KMS-11 (cell line): ENCODE data around the gene RGS2.

ENCODE experiments used
- H2AFZ ChIP-seq: fragments of 200-600 bp; sonication (generic); 2 replicates; pipeline ENCODE4 v1.6.1; 2016; ENCODE audit warnings: antibody characterized with exemption, mixed run types, low read depth
- H3K27ac ChIP-seq: fragments of 200-600 bp; sonication (generic); 2 replicates; pipeline ENCODE4 v1.6.1; 2016; ENCODE audit warnings: mild to moderate bottlenecking, mixed run types
- H3K27me3 ChIP-seq: fragments of 200-600 bp; sonication (generic); 2 replicates; pipeline ENCODE4 v1.6.1; 2017; ENCODE audit warnings: mild to moderate bottlenecking, low read depth, mixed run types, moderate library complexity; ENCODE audit not compliant: insufficient read depth
- H3K36me3 ChIP-seq: fragments of 200-600 bp; sonication (generic); 2 replicates; pipeline ENCODE4 v1.6.1; 2017; ENCODE audit warnings: mild to moderate bottlenecking, mixed run types; ENCODE audit not compliant: insufficient read depth
- H3K4me1 ChIP-seq: fragments of 200-600 bp; sonication (generic); 2 replicates; pipeline ENCODE4 v1.6.1; 2016; ENCODE audit warnings: mild to moderate bottlenecking, low read depth, mixed run types; ENCODE audit not compliant: poor library complexity, severe bottlenecking
- H3K4me2 ChIP-seq: fragments of 200-600 bp; sonication (generic); 2 replicates; pipeline ENCODE4 v1.7.0; 2016; ENCODE audit warnings: mild to moderate bottlenecking, mixed run types
- H3K4me3 ChIP-seq: fragments of 200-600 bp; sonication (generic); IDR thresholded peaks from 2 replicates; pipeline ENCODE4 v1.6.1; 2017; ENCODE audit warnings: low read depth, low read length, mixed read lengths; ENCODE audit not compliant: insufficient read depth
- H3K79me2 ChIP-seq: fragments of 200-600 bp; sonication (generic); 2 replicates; pipeline ENCODE4 v1.6.1; 2016; ENCODE audit warnings: low read depth, mixed run types; ENCODE audit not compliant: insufficient read depth
- H3K9ac ChIP-seq: fragments of 200-600 bp; sonication (generic); 2 replicates; pipeline ENCODE4 v1.6.1; 2016; ENCODE audit warnings: mild to moderate bottlenecking, mixed run types
- H4K20me1 ChIP-seq: fragments of 200-600 bp; sonication (generic); 2 replicates; pipeline ENCODE4 v1.6.1; 2016; ENCODE audit warnings: mild to moderate bottlenecking, mixed run types; ENCODE audit not compliant: insufficient read depth
- TF ChIP-seq, protein P1 (sequence below): fragments of 200-600 bp; sonication (generic); conservative IDR thresholded peaks from 2 replicates; pipeline ENCODE4 v1.6.1; 2017; ENCODE audit warnings: low read depth, mild to moderate bottlenecking, antibody characterized with exemption, low read length, moderate library complexity, mixed read lengths

The RGS2 gene, protein sequence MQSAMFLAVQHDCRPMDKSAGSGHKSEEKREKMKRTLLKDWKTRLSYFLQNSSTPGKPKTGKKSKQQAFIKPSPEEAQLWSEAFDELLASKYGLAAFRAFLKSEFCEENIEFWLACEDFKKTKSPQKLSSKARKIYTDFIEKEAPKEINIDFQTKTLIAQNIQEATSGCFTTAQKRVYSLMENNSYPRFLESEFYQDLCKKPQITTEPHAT

DNA sequence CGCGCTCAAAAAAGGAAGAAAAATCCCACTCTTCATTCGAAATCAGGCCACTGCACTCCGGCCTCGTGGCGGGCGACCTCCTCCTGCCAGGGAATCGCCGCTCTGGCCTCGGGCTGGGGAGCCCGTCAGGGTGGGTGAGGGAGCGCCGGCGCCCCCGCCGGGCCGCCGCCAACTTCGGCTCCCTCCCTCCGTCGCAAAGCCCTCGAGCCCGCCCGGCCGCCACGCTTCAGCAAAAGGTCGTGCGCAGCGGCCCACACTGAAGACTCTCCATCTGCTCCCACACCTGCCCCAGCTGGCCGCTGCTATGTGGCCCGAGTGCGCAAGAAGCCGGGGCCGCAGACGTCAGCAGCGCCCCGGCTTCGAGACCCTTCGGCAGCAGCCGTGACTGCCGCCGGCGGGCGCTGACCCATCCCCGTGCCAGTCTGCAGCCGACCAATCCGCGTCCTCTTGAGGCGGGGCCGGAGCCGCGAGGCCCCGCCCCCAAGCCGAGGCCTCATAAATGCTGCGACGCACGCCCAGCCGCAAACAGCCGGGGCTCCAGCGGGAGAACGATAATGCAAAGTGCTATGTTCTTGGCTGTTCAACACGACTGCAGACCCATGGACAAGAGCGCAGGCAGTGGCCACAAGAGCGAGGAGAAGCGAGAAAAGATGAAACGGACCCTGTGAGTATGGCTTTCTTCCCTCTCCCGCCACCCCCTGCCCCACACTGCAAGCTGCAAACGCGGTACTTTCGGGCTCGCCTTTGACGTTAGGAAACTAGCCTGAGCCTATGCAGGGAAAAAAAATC, at the start of gene RGS2:
Gene RGS2, plus strand, starts transcription at position 522 of the 789 bp plus-strand sequence. Its CDS starts 33 bp downstream, at position 555.
- Histone ChIP-seq H3K27ac (peak within 1 kb of the TSS; percentile 87), H3K79me2 (peaks cover 16% of the 10 kb centered on the region), H3K27me3 (no peaks in the 10 kb centered on the region), H3K4me3 (peak within 1 kb of the TSS; percentile 96), H3K4me2 (peak within 1 kb of the TSS; percentile 76), H3K4me1 (peaks cover 73% of the 10 kb centered on the region), H2AFZ (peak within 1 kb of the TSS; percentile 68), H4K20me1 (no peaks in the 10 kb centered on the region), H3K36me3 (no peaks in the 10 kb centered on the region; the same call in 1 of the 2 replicates), H3K9ac (peak within 1 kb of the TSS; percentile 87)
- TF ChIP-seq, protein P1, sequence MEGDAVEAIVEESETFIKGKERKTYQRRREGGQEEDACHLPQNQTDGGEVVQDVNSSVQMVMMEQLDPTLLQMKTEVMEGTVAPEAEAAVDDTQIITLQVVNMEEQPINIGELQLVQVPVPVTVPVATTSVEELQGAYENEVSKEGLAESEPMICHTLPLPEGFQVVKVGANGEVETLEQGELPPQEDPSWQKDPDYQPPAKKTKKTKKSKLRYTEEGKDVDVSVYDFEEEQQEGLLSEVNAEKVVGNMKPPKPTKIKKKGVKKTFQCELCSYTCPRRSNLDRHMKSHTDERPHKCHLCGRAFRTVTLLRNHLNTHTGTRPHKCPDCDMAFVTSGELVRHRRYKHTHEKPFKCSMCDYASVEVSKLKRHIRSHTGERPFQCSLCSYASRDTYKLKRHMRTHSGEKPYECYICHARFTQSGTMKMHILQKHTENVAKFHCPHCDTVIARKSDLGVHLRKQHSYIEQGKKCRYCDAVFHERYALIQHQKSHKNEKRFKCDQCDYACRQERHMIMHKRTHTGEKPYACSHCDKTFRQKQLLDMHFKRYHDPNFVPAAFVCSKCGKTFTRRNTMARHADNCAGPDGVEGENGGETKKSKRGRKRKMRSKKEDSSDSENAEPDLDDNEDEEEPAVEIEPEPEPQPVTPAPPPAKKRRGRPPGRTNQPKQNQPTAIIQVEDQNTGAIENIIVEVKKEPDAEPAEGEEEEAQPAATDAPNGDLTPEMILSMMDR = no peak

DNA sequence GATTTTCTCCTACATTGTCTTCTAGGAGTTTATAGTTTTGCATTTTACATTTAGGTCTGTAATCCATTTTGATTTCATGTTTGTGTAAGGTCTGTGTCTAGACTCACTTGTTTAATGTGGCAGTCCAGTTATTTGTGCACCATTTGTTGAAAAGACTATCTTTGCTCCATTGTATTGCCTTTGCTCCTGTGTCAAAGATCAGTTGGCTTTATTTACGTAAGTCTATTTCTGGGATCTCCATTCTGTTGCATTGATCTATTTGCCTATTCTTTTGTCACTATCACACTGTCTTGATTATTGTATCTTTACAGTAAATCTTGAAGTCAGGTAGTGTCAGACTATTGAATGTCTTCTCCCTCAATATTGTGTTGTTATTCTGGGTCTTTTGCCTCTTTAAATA, 49.7 kb upstream of the RGS2 start:
- no peaks in the 10 kb centered on the region for H3K79me2 ChIP-seq
- H3K4me1 ChIP-seq = no peaks in the 10 kb centered on the region
- TF ChIP-seq, protein P1 = no peak
- no peak overlapping the region for H3K4me2 ChIP-seq
- H3K36me3 ChIP-seq = no peaks in the 10 kb centered on the region
- H3K27ac ChIP-seq = no peak overlapping the region
- no peaks in the 10 kb centered on the region for H4K20me1 ChIP-seq
- H2AFZ ChIP-seq = no peak overlapping the region
- no peak overlapping the region for H3K9ac ChIP-seq
- H3K27me3 ChIP-seq = no peaks in the 10 kb centered on the region
- no peak overlapping the region for H3K4me3 ChIP-seq

DNA sequence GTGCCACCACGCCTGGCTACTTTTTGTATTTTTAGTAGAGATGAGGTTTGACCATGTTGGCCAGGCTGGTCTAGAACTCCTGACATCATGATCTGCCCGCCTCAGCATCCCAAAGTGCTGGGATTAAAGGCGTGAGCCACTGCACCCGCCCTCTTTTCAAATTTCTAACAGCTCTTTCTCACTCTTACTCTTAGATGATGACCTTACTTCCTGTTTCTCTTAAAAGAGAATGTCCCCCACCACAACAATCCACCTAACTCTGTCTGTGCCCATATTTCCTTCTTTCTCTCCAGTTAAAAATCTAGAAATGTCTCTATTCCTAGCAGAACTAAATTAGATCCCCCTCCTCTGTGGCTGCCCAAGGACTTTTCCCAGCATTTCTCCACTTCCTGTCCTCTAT, 46.6 kb upstream of the RGS2 start:
- no peaks in the 10 kb centered on the region for H4K20me1 ChIP-seq
- no peak overlapping the region for H3K9ac ChIP-seq
- H3K79me2 ChIP-seq = no peaks in the 10 kb centered on the region
- TF ChIP-seq, protein P1 = no peak
- no peak overlapping the region for H3K27ac ChIP-seq
- H3K4me2 ChIP-seq = no peak overlapping the region
- no peak overlapping the region for H2AFZ ChIP-seq
- no peaks in the 10 kb centered on the region for H3K27me3 ChIP-seq
- H3K36me3 ChIP-seq = no peaks in the 10 kb centered on the region
- no peak overlapping the region for H3K4me3 ChIP-seq
- no peaks in the 10 kb centered on the region for H3K4me1 ChIP-seq

DNA sequence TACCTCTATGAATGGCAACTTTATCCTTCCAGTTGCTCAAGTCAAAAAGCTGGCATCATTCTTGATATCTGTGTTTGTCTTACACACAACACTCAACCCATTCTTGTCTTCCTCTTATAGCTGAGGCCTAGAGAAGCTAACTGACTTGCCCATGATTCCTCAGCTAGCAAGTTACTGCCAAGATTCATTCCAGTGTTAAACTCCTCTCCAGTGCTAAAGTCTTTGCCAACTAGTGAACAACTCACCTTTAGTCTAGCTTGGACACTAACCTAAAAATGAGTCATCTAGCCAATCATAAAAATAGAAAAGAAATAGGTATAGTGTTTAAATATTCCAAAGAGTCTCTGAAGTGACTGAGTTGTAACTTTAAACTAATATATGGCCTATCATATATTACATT, 45.6 kb upstream of the RGS2 start:
- H2AFZ ChIP-seq = no peak overlapping the region
- H3K9ac ChIP-seq = no peak overlapping the region
- H3K4me1 ChIP-seq = no peaks in the 10 kb centered on the region
- no peak overlapping the region for H3K27ac ChIP-seq
- H3K27me3 ChIP-seq = no peaks in the 10 kb centered on the region
- H3K4me3 ChIP-seq = no peak overlapping the region
- no peaks in the 10 kb centered on the region for H3K36me3 ChIP-seq
- H3K4me2 ChIP-seq = no peak overlapping the region
- no peaks in the 10 kb centered on the region for H4K20me1 ChIP-seq
- no peaks in the 10 kb centered on the region for H3K79me2 ChIP-seq
- TF ChIP-seq, protein P1 = no peak
